ENCODE measurements around the gene GZF1. TPM values are rescaled to one million over a fixed set of nuclear protein-coding genes. Genes with fewer than 3 reads are reported as not detected.

GZF1 gene
- total RNA-seq, 1 experiment from 2014 or later, result 25.2 TPM

GRCh38 chr20:23369072-23369823, 7.3 kb downstream of the GZF1 start:
- no peak for DNase-seq (ENCODE audit: low spot score)

GRCh38 chr20:23370274-23370673, 8.3 kb downstream of the GZF1 start:
- no peak for DNase-seq (ENCODE audit: low spot score)

- no peak for DNase-seq (ENCODE audit: low spot score)
Measured at GRCh38 chr20:23370873-23371272, 8.9 kb downstream of the GZF1 start.

GRCh38 chr20:23371496-23371895, 9.5 kb downstream of the GZF1 start:
- no peak for DNase-seq (ENCODE audit: low spot score)

- no peak for DNase-seq (ENCODE audit: low spot score)
Measured at GRCh38 chr20:23374441-23374840, 12.5 kb downstream of the GZF1 start.

- no peak for DNase-seq (ENCODE audit: low spot score)
Measured at GRCh38 chr20:23375827-23376226, 13.8 kb downstream of the GZF1 start.

- no peak for DNase-seq (ENCODE audit: low spot score)
Measured at GRCh38 chr20:23379772-23380171, 17.8 kb downstream of the GZF1 start.

GRCh38 chr20:23381876-23382275, 19.9 kb downstream of the GZF1 start:
- DNase-seq (ENCODE audit: low spot score), result no peak

GRCh38 chr20:23386304-23387117, 24.5 kb downstream of the GZF1 start:
- no peak for DNase-seq (ENCODE audit: low spot score)

- no peak for DNase-seq (ENCODE audit: low spot score)
Measured at GRCh38 chr20:23387118-23387443, 25.1 kb downstream of the GZF1 start.

- no peak for DNase-seq (ENCODE audit: low spot score)
Measured at GRCh38 chr20:23390091-23390774, 28.3 kb downstream of the GZF1 start.

GRCh38 chr20:23391707-23392310, 29.8 kb downstream of the GZF1 start:
- no peak for DNase-seq (ENCODE audit: low spot score)

GRCh38 chr20:23393996-23394775, 32.2 kb downstream of the GZF1 start:
- DNase-seq (ENCODE audit: low spot score), result no peak

- no peak for DNase-seq (ENCODE audit: low spot score)
Measured at GRCh38 chr20:23396950-23397627, 35.1 kb downstream of the GZF1 start.

GRCh38 chr20:23397961-23398360, 36.0 kb downstream of the GZF1 start:
- no peak for DNase-seq (ENCODE audit: low spot score)

GRCh38 chr20:23399568-23400241, 37.7 kb downstream of the GZF1 start:
- DNase-seq (ENCODE audit: low spot score), result no peak

- DNase-seq (ENCODE audit: low spot score), result no peak
Measured at GRCh38 chr20:23401051-23401450, 39.1 kb downstream of the GZF1 start.

GRCh38 chr20:23403751-23404150, 41.8 kb downstream of the GZF1 start:
- DNase-seq (ENCODE audit: low spot score), result no peak

- no peak for DNase-seq (ENCODE audit: low spot score)
Measured at GRCh38 chr20:23404196-23404595, 42.2 kb downstream of the GZF1 start.

- no peak for DNase-seq (ENCODE audit: low spot score)
Measured at GRCh38 chr20:23406880-23407279, 44.9 kb downstream of the GZF1 start.

Measured in HT-29 (cell line).